Measurements from ENCODE around the gene AGR2.

DNA sequence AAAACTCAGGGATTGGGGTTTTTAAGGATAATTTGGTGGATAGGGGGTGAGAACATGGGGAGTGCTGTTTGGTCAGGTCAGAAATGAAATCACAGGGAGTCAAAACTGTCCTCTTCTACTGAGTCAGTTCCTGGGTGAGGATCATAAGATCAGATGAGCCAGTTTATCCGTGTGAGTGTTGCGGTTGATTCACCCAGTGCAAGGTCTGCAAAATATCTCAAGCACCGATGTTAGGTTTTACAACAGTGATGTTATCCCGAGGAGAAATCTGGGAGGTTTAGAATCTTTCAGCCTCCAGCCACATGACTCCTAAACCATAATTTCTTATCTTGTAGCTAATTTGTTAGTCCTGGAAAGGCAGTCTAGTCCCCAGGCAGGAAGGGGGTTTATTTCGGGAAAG, 31.7 kb upstream of the AGR2 start:
- TF ChIP-seq, protein P1, sequence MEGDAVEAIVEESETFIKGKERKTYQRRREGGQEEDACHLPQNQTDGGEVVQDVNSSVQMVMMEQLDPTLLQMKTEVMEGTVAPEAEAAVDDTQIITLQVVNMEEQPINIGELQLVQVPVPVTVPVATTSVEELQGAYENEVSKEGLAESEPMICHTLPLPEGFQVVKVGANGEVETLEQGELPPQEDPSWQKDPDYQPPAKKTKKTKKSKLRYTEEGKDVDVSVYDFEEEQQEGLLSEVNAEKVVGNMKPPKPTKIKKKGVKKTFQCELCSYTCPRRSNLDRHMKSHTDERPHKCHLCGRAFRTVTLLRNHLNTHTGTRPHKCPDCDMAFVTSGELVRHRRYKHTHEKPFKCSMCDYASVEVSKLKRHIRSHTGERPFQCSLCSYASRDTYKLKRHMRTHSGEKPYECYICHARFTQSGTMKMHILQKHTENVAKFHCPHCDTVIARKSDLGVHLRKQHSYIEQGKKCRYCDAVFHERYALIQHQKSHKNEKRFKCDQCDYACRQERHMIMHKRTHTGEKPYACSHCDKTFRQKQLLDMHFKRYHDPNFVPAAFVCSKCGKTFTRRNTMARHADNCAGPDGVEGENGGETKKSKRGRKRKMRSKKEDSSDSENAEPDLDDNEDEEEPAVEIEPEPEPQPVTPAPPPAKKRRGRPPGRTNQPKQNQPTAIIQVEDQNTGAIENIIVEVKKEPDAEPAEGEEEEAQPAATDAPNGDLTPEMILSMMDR (conservative IDR thresholded peaks at IDR 0.05; ENCODE audit: low read depth, low read length), result no peak
- no peak for TF ChIP-seq SMC3 (IDR thresholded peaks at IDR 0.05; ENCODE audit: low read depth, low read length)
- TF ChIP-seq POLR2A (IDR thresholded peaks at IDR 0.05; ENCODE audit: low read depth, low read length), result no peak
- TF ChIP-seq, protein P2, sequence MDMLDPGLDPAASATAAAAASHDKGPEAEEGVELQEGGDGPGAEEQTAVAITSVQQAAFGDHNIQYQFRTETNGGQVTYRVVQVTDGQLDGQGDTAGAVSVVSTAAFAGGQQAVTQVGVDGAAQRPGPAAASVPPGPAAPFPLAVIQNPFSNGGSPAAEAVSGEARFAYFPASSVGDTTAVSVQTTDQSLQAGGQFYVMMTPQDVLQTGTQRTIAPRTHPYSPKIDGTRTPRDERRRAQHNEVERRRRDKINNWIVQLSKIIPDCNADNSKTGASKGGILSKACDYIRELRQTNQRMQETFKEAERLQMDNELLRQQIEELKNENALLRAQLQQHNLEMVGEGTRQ (IDR thresholded peaks at IDR 0.05; ENCODE audit: low read depth, low read length), result no peak
- no peak for TF ChIP-seq CEBPB (IDR thresholded peaks at IDR 0.05; ENCODE audit: low read depth, low read length)
- no peak for TF ChIP-seq RFX5 (IDR thresholded peaks at IDR 0.05; ENCODE audit: low read depth, low read length)
- TF ChIP-seq MAZ (IDR thresholded peaks at IDR 0.05; ENCODE audit: borderline replicate concordance, low read depth, low read length), result no peak
- TF ChIP-seq RAD21 (IDR thresholded peaks at IDR 0.05; ENCODE audit: low read length), result no peak
- TF ChIP-seq CHD1 (IDR thresholded peaks at IDR 0.05; ENCODE audit: low read depth, low read length), result no peak
- no peak for TF ChIP-seq BHLHE40 (IDR thresholded peaks at IDR 0.05; ENCODE audit: low read depth, low read length)
- TF ChIP-seq RCOR1 (IDR thresholded peaks at IDR 0.05; ENCODE audit: insufficient replicate concordance, low read length), result no peak
